GM21528 (cell line): ENCODE data around the gene DPYSL4.
A peak's percentile ranks its signal among the peaks of the same experiment; 100 is the strongest.
"Not testable (repeated sequence)": the region's sequence is repeated elsewhere in the genome, so short reads cannot be mapped to it uniquely, and the experiment has no call there.

ENCODE experiments used
- ATAC-seq: cut with Tn5 transposase; IDR thresholded peaks from one replicate; pipeline ENCODE4 v1.9.1; 2021; ENCODE audit warnings: mild to moderate bottlenecking, moderate library complexity; ENCODE audit not compliant: unreplicated experiment, low FRiP score

DPYSL4 gene

GRCh38 chr10:132204781-132205473 lies 18.2 kb downstream of the DPYSL4 start:
- ATAC-seq = no peak

DNA sequence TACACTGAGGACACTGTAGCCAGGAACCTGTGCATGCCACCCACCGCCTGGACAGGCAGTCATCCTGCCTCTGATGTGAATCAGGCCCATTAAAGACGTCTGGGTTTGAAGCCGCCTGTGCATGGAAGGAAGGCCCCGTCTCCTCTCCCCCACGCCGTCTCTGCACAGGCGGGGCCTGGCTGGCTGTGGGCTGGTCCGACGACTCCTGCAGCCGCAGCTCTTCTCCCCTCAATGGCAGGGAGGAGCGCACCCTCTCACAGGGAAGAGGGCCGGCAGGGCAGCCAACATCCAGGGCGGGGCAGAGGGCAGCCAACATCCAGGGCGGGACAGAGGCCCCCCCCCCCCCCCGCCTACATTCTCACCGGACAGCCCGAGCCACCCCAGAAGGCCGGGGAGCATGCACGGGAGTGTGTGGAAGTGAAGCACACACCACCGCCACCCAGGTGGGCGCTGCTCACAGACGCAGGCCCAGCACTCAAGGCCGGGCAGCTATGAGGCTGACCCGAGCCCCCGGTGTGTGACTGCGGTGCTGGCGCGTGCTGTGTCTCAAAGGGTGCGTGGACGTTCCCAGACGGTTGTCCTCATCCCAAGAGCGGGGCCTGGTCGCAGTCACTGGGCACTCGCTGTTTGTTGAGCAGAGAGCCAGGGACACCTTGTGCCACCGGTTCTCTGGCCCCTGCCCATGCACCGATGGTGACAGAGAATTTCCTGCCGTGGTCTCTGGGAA lies 19.1 kb downstream of the DPYSL4 start:
- no peak for ATAC-seq

- ATAC-seq = no peak
Observed at GRCh38 chr10:132206377-132206745, 19.6 kb downstream of the DPYSL4 start.

- ATAC-seq = no peak
Observed at GRCh38 chr10:132206806-132207535, 20.2 kb downstream of the DPYSL4 start.

DNA sequence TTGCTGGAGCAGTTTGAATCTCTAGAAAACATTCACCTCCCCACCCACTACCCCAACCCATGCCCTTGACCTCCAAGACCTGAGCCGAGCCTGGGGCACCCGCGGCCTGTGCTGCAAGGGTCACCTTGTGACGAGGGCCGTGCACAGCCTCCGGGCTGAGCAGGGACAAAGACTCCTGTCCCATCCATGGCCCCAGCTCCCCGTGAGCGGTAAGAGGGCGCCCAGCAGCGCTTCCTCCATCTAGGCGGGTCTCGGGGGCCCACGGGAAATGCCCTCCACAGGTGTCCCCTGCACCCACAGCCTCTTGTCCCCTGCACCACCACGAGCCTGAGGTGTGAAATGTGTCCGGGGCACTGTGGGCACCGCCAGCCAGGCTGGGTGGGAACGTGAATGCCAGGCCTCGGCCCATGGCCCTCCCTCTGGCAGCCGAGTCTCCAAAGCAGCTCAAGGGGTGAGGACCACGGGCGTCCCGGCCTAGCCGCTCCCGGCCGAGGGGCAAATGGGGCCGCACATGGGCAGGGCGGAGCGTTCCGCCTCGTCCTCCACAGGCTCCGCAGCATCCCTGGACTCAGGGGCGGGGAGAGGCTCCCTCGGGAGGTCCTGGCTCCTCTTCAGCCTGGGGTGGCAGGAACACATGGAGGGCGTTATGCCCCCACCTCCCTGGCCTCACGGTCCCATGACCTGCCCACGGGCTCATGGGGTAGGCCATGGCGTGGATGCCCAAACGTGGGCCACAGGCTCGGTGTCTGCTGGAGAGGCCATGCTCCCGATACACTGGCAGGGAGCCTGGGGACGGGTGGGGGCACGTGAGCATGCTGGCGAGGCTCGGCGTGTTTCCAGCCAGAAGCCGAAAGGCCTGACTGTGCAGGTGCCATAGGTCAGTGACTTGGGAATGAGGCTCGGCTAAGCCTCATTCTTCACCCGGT lies 21.1 kb downstream of the DPYSL4 start:
- no peak for ATAC-seq

DNA sequence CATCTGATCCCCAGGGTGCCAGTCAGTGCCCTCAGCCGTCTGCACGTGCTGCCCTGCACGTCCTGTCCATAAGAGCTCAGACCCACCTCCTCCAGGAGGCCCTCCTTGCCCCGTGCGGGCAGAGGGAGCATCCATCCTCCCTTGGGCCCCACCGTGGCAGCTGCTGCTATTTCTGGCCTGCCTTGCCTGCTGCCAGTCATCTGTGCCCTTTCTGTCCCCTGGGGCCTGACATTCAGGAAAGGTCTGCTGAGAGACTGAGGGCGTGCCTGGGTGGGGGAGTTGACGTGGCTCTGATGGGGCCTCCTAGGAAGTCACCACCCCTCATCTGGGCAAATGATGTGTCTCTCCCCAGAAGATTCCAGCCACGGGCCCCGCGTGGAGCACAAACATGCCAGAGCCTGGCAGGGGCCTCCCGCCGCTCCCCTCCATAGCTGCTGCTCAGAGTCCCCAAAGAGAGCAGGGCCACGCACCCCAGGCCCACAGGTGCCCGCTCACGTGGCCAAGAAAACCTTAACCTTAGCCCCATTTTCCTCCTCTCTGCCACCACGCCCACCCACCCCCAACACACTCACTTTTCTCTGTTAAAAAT lies 21.8 kb downstream of the DPYSL4 start:
- no peak for ATAC-seq

DNA sequence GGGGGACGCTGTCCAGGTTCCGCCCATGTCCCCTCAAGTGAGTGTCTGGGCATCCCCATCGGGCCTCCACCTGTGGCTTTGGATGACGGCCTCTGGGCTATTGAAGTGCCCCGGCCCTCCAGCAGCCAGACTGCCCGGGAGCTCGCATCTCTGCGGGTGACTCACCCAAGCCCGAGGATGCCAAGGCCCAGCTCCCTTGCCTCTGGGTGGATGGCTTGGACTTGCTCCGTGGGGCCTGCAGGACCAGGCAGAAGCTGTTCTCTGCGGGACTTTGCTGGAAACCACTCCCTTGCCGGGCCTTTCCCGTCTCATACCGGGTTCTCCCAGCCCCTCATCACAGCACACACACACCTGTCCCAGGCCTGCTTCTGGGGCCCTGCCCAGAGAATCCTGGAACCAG lies 22.4 kb downstream of the DPYSL4 start:
- ATAC-seq = no peak

DNA sequence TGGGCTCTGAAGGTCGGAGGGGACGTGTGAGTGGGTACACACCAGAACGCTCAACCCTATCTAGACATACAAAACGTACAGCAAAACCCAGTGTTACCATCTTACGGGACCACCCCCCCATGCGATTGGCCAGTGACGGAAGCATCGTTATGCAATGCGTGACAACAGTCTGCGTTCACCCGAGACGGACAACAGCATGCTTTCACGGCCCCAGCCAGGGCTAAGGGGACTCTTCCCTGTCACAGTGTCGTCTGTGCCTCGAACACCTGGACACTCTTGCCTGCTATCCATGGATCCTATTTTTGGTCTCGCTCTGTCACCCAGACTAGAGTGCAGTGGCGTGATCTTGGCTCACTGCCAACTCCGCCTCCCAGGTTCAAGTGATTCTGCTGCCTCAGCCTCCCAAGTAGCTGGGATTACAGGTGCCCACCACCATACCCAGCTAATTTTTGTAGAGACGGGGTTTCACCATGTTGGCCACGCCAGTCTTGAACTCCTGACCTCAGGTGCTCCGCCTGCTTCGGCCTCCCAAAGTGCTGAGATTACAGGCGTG lies 23.3 kb downstream of the DPYSL4 start:
- no peak for ATAC-seq

DNA sequence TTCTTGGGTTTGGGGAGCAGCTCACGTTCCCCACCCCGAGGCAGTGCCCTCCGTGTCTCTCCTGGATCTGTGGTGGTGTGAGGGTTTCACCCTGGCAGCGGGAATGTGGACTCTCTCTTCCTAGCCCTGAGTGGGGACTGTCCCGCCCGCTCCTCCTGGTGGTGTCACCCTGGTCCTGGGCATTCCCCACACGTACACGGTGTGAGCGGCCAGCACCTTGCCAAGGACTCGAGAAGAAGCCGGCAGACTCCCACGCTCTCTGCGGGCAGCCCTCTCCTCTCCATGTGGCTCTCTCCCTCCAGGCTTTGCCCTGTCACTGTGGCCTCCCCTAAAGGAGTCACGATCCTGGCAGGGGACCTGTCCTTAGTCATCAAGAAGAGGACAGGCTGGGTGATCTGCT lies 24.0 kb downstream of the DPYSL4 start:
- ATAC-seq = no peak

GRCh38 chr10:132211246-132211645 lies 24.5 kb downstream of the DPYSL4 start:
- no peak for ATAC-seq

DNA sequence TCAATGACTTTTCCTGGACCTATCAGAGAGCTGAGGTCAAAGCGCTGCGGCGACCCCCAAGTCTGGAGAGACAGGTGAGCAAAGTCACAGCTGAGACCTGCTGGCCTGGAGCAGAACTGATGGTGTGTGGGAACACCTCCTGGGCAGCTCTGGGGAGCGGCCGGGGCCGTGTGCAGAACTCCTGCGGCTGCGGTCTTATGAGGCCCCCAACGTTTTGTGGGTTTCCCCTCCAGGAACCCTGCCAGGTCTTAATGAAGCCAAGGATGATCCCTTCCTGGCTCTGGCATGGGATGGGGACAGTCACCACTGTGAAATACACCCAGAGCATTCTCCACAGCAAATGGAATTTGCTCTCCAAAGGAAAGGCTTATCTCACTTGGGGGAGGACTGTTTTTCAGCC lies 26.1 kb downstream of the DPYSL4 start:
- ATAC-seq = no peak

DNA sequence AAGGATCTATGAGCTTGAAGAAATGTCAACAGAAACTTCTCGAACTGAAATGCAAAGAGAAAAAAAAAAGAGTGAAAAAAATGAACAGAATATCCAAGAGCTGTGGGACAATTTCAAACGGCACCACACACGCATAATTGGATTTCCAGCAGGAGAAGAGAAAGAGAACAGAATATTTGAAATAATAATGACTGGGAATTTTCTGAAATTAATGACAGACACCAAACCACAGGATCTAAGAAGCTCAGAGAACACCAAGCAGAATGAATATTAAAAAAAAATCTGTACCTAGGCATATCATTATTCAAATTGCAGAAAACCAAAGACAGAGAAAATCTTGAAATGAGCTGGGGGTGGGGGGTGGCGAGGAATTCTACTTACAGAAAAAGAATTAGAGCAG lies 27.2 kb downstream of the DPYSL4 start:
- no peak for ATAC-seq

- not testable (repeated sequence) for ATAC-seq
Observed at GRCh38 chr10:132216441-132216840, 29.7 kb downstream of the DPYSL4 start.

- ATAC-seq = no peak
Observed at GRCh38 chr10:132219486-132219885, 32.7 kb downstream of the DPYSL4 start.

DNA sequence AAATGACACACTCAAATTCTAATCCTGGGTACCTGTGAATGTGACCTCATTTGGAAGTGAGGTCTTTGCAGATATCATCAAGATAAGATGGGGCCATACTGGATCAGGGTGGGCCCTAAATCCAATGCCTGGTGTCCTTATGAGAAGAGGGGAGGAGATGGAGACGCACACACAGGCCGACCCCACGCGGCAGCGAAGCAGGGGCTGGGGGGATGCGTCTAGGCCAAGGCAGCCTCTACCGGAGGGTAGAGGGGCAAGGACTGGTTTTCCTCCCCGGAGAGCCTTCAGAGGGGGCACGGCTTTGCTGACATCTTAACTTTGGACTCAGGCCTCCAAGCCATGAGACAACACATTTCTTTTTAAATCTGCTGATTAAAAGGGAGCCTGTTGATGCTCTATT lies 33.3 kb downstream of the DPYSL4 start:
- no peak for ATAC-seq

GRCh38 chr10:132220996-132221395 lies 34.2 kb downstream of the DPYSL4 start:
- ATAC-seq = not testable (repeated sequence)

- ATAC-seq = no peak
Observed at GRCh38 chr10:132222726-132223125, 36.0 kb downstream of the DPYSL4 start.

- peak; percentile 69 for ATAC-seq
Observed at GRCh38 chr10:132223156-132223590, 36.4 kb downstream of the DPYSL4 start.

- no peak for ATAC-seq
Observed at GRCh38 chr10:132223611-132224342, 37.0 kb downstream of the DPYSL4 start.
